Fibroblast of gingiva (primary cell): ENCODE measurements around the gene PRKG1.

ENCODE experiments used
- DNase-seq: peaks from one replicate; pipeline ENCODE4 v3.0.0-alpha.2; 2011; ENCODE audit warnings: low read depth

PRKG1 gene

GRCh38 chr10:52318136-52318701, 1243.9 kb downstream of the PRKG1 start:
- peak; percentile 47 for DNase-seq

GRCh38 chr10:52318822-52319464, 1244.7 kb downstream of the PRKG1 start:
- DNase-seq: peak; percentile 92

DNA sequence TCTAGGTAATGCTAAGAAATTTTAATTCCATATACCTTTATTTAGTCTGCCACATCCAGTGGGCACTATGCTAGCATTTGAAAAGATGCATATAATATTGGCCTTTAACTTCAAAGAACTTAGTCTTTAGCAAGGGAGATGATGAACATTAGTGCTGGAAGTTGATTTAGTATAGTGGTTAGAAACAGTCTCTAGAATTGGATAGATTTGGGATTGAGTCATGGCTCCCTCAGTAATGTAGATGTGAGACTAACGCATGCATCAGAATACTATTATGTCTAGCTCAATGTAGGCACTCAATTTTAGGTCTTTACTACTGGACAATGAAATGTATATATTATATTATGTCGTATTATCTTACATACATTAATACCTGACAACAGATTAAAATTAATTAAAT, 1245.6 kb downstream of the PRKG1 start:
- no peak for DNase-seq

DNA sequence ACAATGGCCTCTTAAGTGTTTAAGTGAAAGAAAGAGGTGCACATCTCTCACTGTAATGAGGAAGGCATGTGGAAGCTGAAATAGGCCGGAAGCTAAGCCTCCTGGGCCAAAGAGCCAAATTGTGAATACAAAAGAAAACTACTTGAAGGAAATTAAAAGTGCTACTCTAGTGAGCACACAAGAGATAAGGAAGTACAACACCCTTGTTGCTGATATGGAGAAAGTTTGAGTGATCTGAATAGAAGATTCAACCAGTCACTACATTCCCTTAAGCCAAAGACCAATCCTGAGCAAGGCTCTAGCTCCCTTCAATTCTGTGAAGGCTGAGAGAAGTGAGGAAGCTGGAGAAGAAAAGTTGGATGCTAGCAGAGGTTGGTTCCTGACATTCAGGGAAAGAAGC, 1248.0 kb downstream of the PRKG1 start:
- no peak for DNase-seq

GRCh38 chr10:52322936-52323335, 1248.6 kb downstream of the PRKG1 start:
- no peak for DNase-seq

GRCh38 chr10:52326382-52326781, 1252.1 kb downstream of the PRKG1 start:
- no peak for DNase-seq

DNA sequence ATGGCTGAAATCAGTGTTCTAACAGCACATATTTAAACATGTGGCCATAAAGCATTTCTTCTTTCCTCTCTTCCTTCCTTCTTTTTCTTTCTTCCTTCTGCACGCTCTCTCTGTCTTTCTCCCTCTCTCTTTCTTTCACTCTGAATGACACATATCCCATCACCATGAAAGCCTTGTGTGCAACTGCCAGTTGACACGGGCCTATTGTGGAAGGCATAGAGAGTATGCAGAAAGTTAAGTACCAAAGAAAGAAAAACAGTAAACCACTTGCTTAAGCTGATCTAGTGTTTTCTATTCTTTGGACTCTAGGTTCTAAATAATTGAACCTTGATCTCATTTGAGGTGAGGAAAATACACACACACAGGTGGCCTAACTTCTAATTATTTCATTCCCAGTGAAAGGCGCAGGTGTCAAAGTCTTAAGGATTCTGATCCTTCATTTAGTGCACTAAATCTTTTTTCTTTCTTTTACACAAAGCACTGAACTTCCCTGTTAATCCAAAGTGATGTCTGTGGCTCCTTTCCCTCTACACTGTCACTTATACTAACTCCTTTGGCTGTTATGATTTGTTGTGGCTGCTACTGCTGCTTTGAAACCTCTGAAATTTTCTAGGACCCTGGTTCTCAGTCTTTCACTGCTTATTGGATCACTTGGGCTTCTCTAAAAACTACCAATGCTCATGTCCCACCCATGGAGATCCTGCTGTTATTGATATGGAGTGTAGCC, 1257.5 kb downstream of the PRKG1 start:
- no peak for DNase-seq

DNA sequence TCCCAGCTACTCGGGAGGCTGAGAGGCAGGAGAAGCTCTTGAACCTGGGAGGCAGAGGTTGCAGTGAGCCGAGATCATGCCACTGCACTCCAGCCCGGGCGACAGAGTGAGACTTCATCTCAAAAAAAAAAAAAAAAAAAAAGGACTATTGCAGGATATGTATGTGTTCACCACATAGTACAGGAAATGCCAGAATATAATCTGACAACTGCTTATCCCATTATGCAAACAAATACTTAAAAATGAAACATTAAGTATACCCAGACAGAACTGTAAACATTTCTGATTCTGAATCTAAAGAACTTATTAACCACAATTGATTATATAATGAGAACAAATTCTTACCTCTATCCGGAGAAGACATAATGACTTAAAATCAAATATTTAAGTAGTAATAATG, 1258.5 kb downstream of the PRKG1 start:
- DNase-seq: no peak

DNA sequence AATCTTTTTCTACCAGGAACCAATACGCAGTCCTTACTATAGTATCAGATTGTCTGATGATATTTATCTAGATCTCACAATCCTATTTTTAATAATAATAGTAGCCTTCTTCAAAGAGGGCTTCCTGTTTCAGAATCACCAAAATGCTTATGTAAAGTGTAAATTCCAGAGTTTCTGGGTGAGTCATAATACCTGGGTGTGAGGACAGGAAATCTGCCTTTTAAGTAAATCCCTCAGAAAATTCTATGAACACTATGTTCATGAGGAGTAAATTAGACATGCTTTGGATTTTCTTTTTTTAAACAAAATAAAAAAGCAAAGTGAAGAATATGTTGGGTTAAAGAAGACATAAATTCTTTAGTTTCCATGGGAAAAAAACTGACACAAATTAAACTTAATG, 1260.3 kb downstream of the PRKG1 start:
- no peak for DNase-seq

DNA sequence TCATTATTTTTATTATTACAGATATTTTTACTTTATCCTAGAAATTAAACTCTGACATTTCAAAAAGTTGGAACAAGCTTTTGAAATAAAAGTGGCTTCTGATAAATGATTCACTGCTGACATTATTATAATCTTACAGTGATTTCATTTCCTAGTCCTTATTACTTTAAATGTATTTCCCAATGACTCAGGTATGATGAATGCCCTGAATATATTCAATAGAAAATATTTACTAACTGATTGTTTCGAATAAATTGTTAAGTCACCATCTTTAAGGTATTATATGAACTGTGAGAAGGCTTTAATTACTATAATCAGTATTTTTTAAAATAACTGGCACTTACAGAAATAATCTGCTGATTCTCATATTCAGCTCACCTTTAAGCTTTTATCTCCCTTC, 1261.4 kb downstream of the PRKG1 start:
- DNase-seq: no peak

GRCh38 chr10:52337225-52337624, 1262.9 kb downstream of the PRKG1 start:
- no peak for DNase-seq

DNA sequence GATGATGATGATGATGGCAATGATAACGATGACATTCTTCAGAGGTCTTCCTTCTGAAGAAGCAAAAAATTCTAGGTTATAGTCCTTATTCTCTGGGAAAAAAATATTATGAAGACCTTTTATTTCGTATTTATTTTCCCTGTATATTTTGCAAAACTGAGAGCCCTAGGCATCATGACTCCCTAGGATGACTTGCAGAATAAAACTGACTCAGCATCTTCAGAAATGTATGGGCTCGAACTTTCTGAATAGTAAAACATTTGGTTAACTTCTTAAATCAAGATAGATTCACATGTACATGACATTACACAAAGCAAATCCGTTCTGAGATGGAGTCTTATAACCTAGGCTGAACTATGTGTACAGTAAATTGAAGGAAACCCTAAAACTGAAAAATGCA, 1269.2 kb downstream of the PRKG1 start:
- no peak for DNase-seq

- DNase-seq: no peak
Observed at GRCh38 chr10:52346394-52347326, 1272.4 kb downstream of the PRKG1 start.

GRCh38 chr10:52347327-52347667, 1273.0 kb downstream of the PRKG1 start:
- DNase-seq: no peak
